ENCODE measurements around the gene DHX16. TPM values are rescaled to one million over a fixed set of nuclear protein-coding genes. Genes with fewer than 3 reads are reported as not detected.

Gene DHX16
- total and polyA plus RNA-seq, 2 experiments from 2014 or later, result 16.0 to 31.3 TPM

- TF ChIP-seq EZH2 (IDR thresholded peaks at IDR 0.05; ENCODE audit: low read depth, unreplicated experiment), result no peak
- no peak for TF ChIP-seq ZNF462 (CRISPR knock-in tag; IDR thresholded peaks at IDR 0.05)
- TF ChIP-seq ZNF114 (CRISPR knock-in tag; IDR thresholded peaks at IDR 0.05), result no peak
- no peak for TF ChIP-seq POLR2AphosphoS5 (IDR thresholded peaks at IDR 0.05; ENCODE audit: low read depth)
- no peak for TF ChIP-seq ZNF331 (CRISPR knock-in tag; IDR thresholded peaks at IDR 0.05; ENCODE audit: low read depth)
Observed at GRCh38 chr6:30641048-30641447, 31.8 kb downstream of the DHX16 start (continued).

- ATAC-seq (no peak), DNase-seq (ENCODE audit: low spot score) (no peak)
- no peak overlapping the region for H2AFZ ChIP-seq
- no peaks in the 10 kb centered on the region for H3K9me2 ChIP-seq (ENCODE audit: insufficient read depth)
- no peaks in the 10 kb centered on the region for H3K27me3 ChIP-seq (ENCODE audit: insufficient read depth)
- no peaks in the 10 kb centered on the region for H3F3A ChIP-seq (replicated peaks; ENCODE audit: low read depth)
- H3K4me2 ChIP-seq, result no peak overlapping the region
- no peak for TF ChIP-seq POLR2AphosphoS5 (IDR thresholded peaks at IDR 0.05; ENCODE audit: low read depth)
- TF ChIP-seq EZH2 (IDR thresholded peaks at IDR 0.05; ENCODE audit: low read depth, unreplicated experiment), result no peak
- TF ChIP-seq ZNF331 (CRISPR knock-in tag; IDR thresholded peaks at IDR 0.05; ENCODE audit: low read depth), result no peak
- H3K27ac ChIP-seq (ENCODE audit: low read depth), result no peak overlapping the region
- no peaks in the 10 kb centered on the region for H3K4me1 ChIP-seq (ENCODE audit: insufficient read depth)
- H3K27ac Mint-ChIP-seq, result no peak overlapping the region
- peaks cover 6% of the 10 kb centered on the region for H3K79me2 ChIP-seq (replicated peaks; ENCODE audit: insufficient read depth)
- H3K27me3 Mint-ChIP-seq (ENCODE audit: insufficient read depth, low read depth, poor library complexity), result peaks cover 6% of the 10 kb centered on the region
- H3K4me1 Mint-ChIP-seq, result no peaks in the 10 kb centered on the region; the same call in 2 of the 3 replicates
- no peaks in the 10 kb centered on the region for H3K9me3 Mint-ChIP-seq
- no peak overlapping the region for H3K4me3 Mint-ChIP-seq
- peaks cover 50% of the 10 kb centered on the region for H3K36me3 Mint-ChIP-seq (ENCODE audit: low read depth)
- H4K20me1 ChIP-seq (replicated peaks; ENCODE audit: insufficient read depth), result peaks cover 4% of the 10 kb centered on the region; the same call in 1 of the 2 replicates
- H3K4me3 ChIP-seq, result no peak overlapping the region
- H3K36me3 ChIP-seq (ENCODE audit: insufficient read depth), result peaks cover 4% of the 10 kb centered on the region; the same call in 1 of the 2 replicates
Observed at GRCh38 chr6:30640481-30640880, 32.3 kb downstream of the DHX16 start.

Measured in GM23338 (cell line).